A172 (cell line): ENCODE measurements around the gene ELL2. TPM values are rescaled to one million over a fixed set of nuclear protein-coding genes. Genes with fewer than 3 reads are reported as not detected.
"Not testable (repeated sequence)": the region's sequence is repeated elsewhere in the genome, so short reads cannot be mapped to it uniquely, and the experiment has no call there.

ENCODE experiments used
- DNase-seq: peaks from one replicate; pipeline ENCODE4 v3.0.0-alpha.2; 2015; ENCODE audit warnings: low spot score
- total RNA-seq: library from RNA; depleted of rRNA; stranded (reverse); fragments of >200 nt; shearing (Covaris generic); gene quantifications from 2 replicates; pipeline ENCODE4 v1.2.3, GENCODE V29; 2014

The ELL2 gene
- total RNA-seq, 1 experiment from 2014 or later: 82.5 TPM

DNA sequence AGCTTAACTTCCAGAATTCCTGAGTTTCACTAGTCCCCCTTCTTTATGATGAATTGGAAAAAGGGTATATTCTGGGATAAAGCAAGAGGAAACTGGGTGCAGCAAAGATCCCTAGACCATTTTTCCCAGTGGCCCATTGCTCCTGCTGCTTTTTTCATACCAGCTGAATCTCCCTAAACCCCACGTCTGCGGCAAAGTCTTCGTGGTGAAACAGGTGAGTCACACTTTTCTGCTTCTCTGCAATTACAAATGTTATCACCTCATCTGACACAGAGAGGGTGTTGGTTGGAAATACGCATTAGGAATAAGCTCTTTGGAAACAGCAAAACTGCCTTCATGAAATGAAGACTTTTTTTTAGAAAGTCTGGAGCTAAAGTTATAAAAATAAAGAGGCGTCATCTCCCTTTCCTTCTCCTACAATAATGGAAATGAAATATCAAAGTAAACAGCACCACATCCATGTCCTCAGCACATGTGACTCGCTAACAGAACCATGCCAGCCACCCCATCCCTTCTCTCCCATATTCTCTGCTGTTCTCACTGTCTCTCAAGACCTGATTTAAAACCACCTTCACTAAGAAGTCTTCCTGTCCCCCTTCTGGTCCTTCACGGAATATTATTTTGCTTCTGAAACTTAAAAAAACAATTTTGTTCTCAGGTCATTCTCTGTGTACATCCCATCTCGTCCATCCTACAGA lies 99.6 kb downstream of the ELL2 start:
- DNase-seq: peak; percentile 84

DNA sequence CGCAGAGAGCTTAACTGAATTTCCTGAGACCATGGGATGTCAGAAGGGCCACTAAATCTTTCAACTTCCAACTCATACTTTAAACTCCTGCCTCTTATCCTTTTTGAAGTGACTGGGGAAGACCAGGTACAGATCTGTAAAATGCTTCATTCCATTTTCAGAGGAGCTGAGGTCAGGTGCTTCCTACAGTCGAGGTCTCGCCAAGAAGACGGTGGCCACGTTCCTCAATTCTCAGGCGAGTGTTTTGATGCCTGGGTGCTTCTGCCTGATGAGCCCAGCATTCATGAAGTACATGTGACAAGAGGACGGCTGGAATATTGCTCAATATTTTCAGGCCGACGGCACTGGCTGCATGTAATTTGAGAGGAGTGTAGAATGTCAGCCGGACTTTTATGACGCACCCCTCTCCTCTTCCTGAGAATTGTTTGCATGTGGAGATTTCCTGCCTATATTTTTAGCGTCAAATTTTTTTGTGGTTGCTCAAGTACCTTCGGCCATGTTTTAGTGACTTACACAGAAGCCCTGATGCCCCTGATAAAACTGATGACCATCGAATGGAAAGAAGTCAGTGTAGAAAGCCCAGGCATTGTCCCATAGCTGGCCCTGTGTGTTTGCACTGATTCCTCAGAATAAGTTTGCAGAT lies 100.3 kb downstream of the ELL2 start:
- DNase-seq: peak; percentile 95

- no peak for DNase-seq
These were observed 102.0 kb downstream of the ELL2 start for GRCh38 chr5:95859661-95860060.

DNA sequence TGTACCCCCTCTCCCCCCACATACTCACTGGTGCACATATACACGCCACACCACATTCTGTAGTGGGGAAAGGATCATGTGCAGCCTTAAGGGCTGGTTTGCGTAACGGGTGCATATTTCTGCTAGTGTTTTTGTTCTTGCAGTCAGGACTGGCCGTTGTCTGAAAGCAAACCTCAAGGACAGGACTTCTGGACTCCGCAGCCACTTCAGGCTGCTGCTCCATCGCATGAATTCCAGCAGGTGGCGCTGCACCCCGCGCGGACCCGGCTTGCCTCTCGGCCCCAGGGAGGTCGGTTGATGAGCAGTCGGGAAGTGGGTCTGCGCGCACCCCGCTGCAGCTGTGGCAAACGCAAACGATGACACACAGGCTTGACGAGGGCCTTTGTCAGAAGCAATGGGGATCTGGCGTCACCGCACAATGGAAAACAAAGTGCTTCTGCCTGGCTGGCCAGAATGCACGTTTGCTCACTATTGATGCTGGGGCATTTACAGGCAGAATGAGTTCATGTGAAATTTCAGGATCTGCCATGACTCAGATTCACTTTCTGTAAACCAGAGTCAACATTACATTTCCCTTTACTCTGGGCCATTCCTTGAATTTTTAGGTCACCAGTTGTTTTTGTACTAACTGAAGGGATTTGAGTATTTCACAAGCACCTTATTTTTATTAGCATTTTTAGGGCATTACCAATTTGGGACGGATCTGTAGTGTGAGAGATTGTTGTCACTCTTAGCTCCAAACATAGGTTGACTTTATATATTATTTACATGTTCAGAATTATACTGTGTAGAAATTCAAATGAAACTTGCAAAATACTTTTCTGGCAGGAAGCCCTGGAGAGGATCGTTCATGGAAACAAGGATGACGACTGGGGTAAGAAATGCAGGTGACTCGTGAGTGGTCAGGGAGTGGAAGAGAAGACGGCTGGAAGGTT lies 102.7 kb downstream of the ELL2 start:
- DNase-seq: peak; percentile 96

DNA sequence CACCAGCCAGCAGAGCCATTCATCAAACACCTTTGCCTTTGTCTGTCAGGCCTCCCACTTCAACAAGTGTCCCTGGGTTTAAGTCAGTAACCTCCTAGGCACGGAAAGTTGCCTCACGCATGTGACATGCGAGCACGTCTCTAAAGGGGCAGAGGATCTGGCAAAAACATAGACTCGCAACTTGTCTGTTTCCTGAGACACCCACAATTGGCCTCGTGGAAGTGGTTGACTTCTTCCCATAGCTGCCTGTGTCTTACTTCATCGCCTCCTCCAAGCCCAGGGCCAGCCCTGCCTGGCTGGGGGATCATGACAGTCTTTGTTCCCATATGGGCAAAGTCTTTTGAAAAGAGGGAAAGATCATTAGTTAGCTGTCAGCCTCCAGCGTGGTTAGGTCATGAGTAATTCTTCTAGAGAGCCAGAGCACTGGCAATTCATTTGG lies 103.6 kb downstream of the ELL2 start:
- DNase-seq: peak; percentile 91

GRCh38 chr5:95857185-95857945 lies 104.3 kb downstream of the ELL2 start:
- DNase-seq: no peak

DNA sequence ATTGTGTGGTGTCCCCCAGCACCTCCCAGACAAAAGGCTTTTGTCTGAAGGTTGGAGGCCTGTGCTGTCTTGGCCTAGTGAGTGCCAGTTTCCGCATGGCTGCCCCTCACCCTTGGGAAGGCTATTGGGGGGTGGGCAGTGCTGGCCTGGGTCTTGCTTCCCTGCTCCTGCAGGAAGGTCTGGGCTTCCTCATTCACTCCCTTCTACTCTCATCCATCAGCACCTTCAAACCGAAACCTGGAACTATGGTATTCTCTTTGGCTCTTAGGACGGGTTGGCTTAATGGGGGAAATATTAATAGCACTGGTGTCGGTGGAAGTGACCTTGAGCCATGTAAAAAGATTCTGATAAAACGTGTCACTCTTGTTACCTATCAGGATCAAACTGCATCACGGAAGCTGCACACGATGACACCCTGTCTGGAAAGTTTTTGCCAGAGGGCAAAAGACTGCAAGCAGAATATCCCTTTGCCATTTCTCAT lies 105.1 kb downstream of the ELL2 start:
- no peak for DNase-seq

GRCh38 chr5:95853490-95853889 lies 108.2 kb downstream of the ELL2 start:
- no peak for DNase-seq

- DNase-seq: no peak
These were observed 109.1 kb downstream of the ELL2 start for GRCh38 chr5:95852567-95852966.

GRCh38 chr5:95851141-95851540 lies 110.5 kb downstream of the ELL2 start:
- DNase-seq: not testable (repeated sequence)

DNA sequence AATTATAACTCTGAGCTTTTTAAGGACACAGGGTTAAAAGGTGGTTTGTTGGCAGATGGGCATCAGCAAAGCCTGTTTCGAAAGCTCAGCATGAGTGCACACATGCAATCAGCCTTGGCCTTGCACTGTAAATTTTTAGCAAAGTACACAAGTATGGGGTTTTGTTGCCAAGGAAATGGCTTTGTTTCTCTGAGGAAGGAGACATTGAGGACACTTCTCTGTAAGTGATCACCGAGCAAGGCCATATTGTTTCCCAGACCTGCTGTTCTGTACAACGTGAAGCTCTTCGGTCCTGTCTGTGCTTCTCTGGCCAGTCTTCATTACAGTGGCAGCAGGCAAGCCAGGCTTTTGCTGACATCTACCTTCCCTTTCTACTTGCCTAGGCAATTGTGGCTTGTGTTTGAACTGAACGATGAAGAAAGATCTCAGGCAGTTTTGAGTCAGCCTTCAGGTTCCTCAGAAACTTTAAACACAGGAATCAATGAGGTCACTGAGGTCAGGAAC lies 111.2 kb downstream of the ELL2 start:
- DNase-seq: no peak

DNA sequence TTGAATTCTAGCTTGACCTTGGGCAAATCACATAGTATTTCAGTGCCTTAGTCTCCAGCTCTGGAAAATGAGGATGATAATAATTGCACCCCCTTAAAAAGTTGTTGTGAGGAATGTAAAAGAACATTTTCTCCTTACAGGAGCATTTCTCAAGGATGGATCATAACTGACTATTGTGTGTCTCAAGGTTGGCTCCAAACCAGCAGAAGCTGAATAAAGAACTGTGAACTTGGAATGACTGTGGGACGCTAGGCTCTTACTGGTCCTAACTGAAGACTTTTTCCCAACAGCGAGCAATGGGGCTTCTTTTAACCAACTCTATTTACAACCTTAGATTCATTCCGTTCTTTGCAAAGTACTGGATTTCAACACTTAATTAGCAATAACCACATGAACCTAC lies 113.0 kb downstream of the ELL2 start:
- DNase-seq: no peak

DNA sequence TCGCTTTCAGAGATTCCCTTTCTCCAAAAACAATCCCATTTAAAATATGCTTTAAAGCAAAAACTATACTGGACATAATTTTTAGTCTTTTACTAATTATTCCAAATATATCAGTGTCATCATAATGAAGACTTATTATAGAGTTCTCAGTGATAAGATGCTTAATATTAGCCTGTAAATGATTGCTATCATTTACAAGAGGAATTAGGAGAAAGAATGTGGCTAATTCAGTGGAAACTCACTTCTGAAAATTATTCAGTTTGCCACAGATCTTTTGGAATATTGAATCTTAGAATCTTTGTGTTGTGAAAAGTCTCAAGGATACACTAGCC lies 114.4 kb downstream of the ELL2 start:
- DNase-seq: no peak

DNA sequence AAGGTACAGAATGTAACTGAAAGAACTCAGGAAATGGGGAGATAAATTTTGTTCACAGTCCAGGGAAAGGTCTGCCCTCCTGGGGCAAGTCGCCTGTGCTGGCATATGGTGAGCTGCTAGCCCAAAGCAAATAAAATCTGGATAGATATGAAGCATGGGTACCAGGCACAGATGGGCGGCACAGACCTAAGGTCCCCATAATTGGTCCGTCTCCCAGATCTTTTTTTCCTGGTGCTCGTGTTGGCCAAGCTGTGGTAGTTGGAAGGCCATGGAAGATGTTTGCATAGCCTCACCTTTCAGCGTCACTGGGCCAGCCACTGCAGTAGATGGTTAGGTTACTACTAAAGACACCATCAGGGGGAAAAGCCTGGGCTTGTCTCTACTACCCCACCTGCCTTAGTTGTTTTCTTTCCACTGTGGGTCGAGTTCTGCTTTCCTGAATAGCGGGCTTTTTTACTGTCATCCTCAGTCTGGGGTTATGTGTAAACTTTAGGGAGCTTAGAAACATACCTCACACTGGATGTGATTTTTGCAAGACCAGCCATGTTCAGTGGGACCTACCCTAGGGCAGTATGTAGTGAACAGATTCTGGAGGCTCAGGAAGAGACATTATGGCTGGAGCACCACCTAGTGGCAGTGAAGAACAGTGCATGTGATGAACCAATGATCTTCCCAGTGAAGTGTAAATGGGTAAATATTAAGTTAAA lies 114.9 kb downstream of the ELL2 start:
- DNase-seq: peak; percentile 74

DNA sequence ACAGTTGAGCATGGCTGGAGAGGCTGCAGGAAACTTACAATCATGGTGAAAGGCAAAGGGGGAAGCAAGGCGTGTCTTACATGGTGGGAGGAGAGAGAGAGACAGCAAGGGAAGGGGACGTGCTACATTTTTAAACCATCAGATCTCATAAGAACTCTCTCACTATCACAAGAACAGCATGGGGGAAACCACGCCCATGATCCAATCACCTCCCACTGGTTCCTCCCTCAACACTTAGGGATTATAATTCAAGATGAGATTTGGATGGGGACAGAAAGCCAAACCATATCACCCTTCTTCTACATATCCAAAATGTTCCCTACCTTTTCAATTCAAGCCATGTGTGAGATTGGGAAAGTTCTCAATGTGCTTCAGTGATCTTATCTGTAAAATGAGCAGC lies 116.3 kb downstream of the ELL2 start:
- no peak for DNase-seq

DNA sequence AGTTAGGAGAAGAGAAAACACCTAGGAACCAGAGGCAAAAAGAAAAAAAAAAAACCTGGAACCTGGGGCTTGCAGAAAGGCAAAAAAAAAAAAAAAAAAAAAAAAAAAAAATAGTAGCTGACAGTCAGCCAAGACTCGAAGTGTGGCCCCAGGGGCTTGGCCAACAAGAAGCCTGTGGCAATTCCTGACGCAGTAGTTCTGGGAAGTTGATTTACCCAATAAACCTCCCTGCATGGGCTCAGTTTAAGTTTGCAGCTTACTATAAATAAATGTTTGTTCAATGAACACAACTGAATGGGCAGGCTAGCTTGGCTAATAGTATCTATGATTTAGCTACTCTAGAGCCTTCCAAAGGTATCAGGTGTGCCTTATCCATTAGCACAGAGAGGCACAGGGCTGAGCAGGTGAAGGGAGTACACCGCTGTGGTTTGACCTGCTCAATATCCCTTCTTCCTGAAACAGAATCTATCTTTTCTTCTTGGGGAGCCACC lies 117.9 kb downstream of the ELL2 start:
- DNase-seq: no peak

GRCh38 chr5:95842854-95843544 lies 118.7 kb downstream of the ELL2 start:
- DNase-seq: peak; percentile 96

DNA sequence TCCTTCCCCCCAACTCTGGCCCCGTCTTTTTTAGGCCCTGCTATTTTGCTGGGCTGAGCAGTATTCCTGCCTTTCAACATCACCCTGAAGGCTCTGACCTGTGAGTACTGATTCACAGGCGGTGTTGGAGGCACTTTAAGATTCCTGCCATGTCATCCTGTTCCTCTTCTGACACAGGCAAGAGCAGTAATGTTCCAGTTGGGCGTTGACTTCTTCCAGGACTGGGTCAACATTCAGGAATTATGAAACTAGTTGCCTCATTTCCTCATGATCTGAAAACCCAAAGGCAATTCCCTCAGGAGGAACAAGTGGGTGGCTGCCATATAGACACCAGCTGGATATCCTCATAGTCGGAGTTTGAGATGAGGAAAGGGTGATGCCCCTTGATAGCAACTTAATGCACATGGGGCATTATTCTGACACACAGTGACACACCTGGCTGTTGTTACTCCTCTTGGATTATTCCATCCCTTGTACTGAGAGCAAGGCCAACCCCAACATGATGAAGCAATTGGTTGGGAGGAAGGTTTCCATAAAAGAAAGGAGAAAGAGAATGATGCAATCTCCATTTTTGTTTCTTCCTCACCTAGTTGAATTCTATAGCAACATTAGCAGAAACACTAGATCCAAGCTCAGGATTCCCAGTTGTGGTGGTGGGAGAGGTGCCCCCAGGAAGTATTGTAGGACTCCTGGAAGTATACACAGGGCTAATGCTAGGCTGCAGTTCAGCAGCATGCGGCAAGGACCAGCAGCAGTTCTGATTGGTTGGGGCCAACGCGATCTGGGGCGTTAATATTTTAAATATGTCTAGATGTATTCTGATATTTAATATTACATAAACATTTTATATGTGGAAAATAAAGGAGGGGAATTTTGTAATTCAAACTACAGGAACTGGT lies 119.5 kb downstream of the ELL2 start:
- peak; percentile 69 for DNase-seq
